IPS-18c (cell line): Measurements from ENCODE around the gene THY1.

Source experiments
- H3K4me3 ChIP-seq: 2 replicates; pipeline ENCODE4 v1.7.0; 2013; ENCODE audit warnings: low read depth, mild to moderate bottlenecking, low read length, moderate library complexity; ENCODE audit not compliant: insufficient read depth
- H3K9me3 ChIP-seq: one replicate; pipeline ENCODE4 v1.6.1; 2013; ENCODE audit warnings: mild to moderate bottlenecking, low read length, moderate library complexity; ENCODE audit not compliant: control insufficient read depth, insufficient read depth

THY1 gene

GRCh38 chr11:119368121-119369034, 54.6 kb downstream of the THY1 start:
- H3K4me3 ChIP-seq, result no peak overlapping the region
- H3K9me3 ChIP-seq, result peaks cover 3% of the 10 kb centered on the region

- Histone ChIP-seq H3K9me3 (peaks cover 3% of the 10 kb centered on the region), H3K4me3 (no peak overlapping the region)
Observed at GRCh38 chr11:119367661-119368120, 55.3 kb downstream of the THY1 start.
